SK-MEL-5 (cell line): ENCODE results near the gene NUDCD2. TPM values are rescaled to one million over a fixed set of nuclear protein-coding genes. Genes with fewer than 3 reads are reported as not detected.
"Not testable (repeated sequence)": the region's sequence is repeated elsewhere in the genome, so short reads cannot be mapped to it uniquely, and the experiment has no call there.

Experiments used
- DNase-seq: peaks from one replicate; pipeline ENCODE4 v3.0.0-alpha.2; 2016; ENCODE audit warnings: low read depth, low spot score
- in situ Hi-C: cut with HindIII; loops from 2 replicates; pipeline ENCODE4 v1.10.0; 2016; ENCODE audit warnings: low sequenced_read_pairs, high pct_unique_total_duplicates, low pct_unique_long_range_greater_than_20kb
- total RNA-seq: library from RNA; depleted of rRNA; stranded (reverse); fragments of >200 nt; shearing (Covaris generic); gene quantifications from 2 replicates; pipeline ENCODE4 v1.2.3, GENCODE V29; 2014

The NUDCD2 gene
- total RNA-seq, 1 experiment from 2014 or later, result 6.1 TPM

DNA sequence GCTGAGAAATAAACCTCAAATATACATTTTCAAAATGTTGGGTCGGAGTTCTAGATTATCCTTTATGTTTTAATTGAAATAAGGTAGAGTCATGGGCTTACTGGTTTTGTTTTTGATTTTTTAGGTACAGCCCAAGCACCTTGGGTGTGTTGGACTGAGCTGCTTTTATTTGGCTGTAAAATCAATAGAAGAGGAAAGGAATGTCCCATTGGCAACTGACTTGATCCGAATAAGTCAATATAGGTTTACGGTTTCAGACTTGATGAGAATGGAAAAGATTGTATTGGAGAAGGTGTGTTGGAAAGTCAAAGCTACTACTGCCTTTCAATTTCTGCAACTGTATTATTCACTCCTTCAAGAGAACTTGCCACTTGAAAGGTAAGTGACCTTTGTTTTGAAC is 18.9 kb downstream of the NUDCD2 start:
- no peak for DNase-seq
- in situ Hi-C loops, result no loop called here

DNA sequence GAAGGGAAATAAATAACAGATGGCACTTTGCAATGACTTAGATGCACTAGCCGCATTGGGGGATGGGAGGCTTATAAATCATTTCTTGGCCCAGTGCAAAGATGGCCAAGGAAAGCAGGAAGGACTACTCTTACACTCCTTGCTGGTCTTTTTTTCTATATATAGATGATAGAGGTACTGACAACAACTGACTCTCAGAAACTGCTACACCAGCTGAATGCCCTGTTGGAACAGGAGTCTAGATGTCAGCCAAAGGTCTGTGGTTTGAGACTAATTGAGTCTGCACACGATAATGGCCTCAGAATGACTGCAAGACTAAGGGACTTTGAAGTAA is 20.8 kb downstream of the NUDCD2 start:
- in situ Hi-C loops, result no loop called here
- DNase-seq, result peak; percentile 19

DNA sequence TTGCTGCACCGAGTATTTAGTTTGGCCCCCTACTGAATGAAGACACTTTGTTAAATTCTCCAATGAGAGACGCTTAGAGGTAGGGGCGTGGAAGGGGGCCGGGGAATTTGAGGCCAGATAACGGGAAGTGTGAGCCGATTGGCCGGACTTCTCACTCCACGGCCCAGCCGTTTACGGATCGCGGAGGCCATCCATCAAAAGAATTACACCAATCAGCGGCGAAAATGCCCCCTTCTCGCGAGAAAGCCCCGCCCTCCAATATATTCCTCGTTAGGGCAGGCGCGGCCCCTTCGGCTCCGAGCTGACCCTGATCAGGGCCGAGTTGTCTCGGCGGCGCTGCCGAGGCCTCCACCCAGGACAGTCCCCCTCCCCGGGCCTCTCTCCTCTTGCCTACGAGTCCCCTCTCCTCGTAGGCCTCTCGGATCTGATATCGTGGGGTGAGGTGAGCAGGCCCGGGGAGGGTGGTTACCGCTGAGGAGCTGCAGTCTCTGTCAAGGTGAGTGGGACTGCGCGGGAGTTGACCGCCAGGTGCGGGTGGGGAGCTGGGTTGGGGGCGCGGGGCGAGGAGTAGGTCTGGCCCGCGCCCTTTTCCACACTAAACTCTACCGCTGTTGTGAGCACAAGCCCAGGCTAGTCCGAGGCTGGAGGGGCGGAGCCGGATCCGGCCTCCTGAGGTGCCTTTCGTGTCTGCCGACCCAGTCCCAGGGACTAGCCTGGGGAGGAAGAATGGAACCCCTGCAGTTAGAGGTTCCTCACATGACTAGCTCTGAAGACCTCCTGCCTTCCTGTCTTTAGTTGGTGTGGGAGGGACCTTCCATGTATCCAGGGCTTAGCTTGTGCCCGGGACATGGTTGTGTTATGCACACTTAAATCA is 22.4 kb downstream of the NUDCD2 start, which contains the start of gene CCNG1:
Gene CCNG1, plus strand, starts transcription at position 287 of the 874 bp plus-strand sequence. CDS start 1,662 bp downstream, outside the sequence.
- in situ Hi-C loops, result no loop called here
- DNase-seq, result peak; percentile 97

GRCh38 chr5:163437011-163437308 is 22.9 kb downstream of the NUDCD2 start:
- DNase-seq, result no peak
- in situ Hi-C loops, result no loop called here

DNA sequence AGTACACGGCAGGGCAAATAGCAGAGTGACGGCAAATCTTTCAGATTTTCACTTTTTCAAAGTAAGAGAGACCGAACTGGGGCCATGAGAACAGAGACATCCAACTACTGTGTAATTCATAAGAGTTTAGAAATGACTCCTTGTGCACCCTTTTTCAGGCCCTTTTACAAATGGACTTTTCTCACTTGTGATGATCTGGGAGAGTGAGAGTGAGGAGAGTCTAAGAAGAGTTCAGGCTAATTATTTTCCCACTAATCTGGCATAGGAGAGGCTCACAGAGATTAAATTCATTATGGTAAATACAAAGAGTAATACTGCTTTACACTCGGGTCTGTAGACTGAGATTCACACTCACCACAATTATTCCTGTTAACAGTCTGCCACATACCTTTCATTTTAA is 23.4 kb downstream of the NUDCD2 start:
- DNase-seq, result no peak
- in situ Hi-C loops, result no loop called here

- no peak for DNase-seq
- in situ Hi-C loops, result no loop called here
Measured at GRCh38 chr5:163434401-163434866, 25.5 kb downstream of the NUDCD2 start.

GRCh38 chr5:163433271-163433670 is 26.6 kb downstream of the NUDCD2 start:
- in situ Hi-C loops, result no loop called here
- DNase-seq, result peak; percentile 4

GRCh38 chr5:163432544-163432943 is 27.4 kb downstream of the NUDCD2 start:
- no peak for DNase-seq
- in situ Hi-C loops, result no loop called here

DNA sequence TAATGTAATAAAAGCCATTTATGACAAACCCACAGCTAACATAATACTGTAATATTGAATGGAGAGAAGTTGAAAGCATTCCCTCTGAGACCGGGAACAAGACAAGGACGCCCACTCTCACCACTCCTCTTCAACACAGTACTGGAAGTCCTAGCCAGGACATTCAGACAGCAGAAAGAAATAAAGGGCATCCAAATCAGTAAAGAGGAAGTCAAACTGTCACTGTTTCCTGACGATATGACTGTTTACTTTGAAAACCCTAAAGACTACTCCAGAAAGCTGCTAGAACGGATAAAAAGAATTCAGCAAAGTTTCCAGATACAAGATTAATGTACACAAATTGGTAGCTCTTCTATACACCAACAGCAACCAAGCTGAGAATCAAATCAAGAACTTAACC is 33.8 kb downstream of the NUDCD2 start:
- in situ Hi-C loops, DNase-seq: not testable (repeated sequence)

GRCh38 chr5:163424836-163425235 is 35.1 kb downstream of the NUDCD2 start:
- in situ Hi-C loops, result no loop called here
- DNase-seq, result no peak

GRCh38 chr5:163415673-163416072 is 44.2 kb downstream of the NUDCD2 start:
- DNase-seq, in situ Hi-C loops: not testable (repeated sequence)

GRCh38 chr5:163410505-163410904 is 49.4 kb downstream of the NUDCD2 start:
- in situ Hi-C loops, result no loop called here
- no peak for DNase-seq

DNA sequence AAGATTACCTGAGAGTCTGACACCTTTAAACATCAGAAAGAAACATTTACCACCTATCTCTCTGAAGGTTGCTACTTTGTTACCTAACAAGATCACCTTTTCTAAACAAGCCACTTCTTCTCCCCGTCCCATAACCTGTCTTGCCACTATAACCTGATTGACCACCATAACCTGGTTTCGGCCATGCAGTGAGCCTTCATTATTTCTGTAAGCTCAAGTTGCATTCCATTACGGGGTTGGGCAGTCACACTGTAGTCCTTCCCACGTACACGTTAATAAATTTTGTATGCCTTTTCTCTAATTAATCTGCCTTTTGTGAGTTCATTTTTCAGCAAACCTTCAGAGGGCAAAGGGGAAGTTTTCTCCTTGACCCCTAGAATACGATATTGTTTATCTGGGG is 50.5 kb downstream of the NUDCD2 start:
- in situ Hi-C loops, result no loop called here
- no peak for DNase-seq

DNA sequence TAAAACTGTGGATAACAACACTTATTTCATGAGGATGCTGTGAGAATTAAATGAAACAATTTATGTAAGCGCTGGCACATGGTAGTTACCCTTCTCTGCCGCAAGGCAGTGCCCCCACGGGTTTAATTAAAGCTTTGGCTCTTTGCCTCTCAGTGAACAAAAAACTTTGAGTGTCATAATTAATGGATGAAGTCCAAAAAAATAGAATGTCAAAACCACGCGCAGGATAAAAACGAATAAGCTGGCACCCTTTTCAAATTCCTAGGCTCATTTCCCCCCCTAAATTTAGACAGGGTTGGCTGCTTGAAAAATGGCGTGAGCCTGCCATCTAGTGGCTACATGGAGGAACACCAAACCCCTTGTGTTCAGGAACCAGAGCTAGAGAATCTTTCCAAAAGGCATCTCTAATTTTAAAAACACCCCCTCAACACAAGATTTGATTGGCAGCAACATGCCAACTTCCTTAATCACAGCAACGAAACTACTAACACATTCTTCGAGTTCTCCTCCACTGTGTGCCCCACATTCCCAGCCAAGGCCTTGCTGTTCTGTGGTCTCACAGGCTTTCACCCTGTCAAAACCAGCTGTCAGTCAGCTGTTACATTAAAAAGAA is 51.5 kb downstream of the NUDCD2 start:
- in situ Hi-C loops, result no loop called here
- peak; percentile 64 for DNase-seq

DNA sequence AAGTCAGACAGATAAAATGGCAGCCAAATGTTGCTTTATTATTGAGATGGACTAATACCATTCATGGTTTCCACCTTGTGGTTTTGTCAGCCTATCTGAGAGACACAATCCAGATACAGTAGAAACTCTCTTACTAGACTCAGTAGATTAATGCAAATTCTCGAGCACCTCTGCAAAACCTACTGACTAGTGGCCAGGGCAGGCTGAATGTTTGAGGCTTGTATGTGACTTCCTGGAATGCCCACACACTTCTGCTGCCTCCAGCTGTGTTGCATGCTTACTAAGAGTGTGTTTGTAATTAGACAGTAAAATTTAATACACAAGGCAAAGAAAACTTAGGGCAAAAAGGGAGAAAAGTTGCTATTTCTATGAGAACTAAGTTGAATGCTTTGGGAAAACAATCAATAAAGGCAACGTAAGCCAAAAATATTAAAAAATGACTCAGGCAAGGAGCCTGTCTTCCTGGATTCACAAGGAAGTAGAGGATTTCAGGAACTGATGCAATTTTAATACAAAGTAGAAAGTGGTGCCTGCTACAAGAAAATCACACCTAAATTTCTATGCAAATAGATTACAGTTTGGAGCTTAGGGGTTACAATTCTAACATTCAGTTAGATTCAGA is 52.8 kb downstream of the NUDCD2 start:
- peak; percentile 4 for DNase-seq
- in situ Hi-C loops, result no loop called here

GRCh38 chr5:163404364-163405173 is 55.3 kb downstream of the NUDCD2 start:
- no peak for DNase-seq
- in situ Hi-C loops, result no loop called here

- no peak for DNase-seq
- in situ Hi-C loops, result no loop called here
Measured at GRCh38 chr5:163402007-163402406, 57.9 kb downstream of the NUDCD2 start.

GRCh38 chr5:163401271-163401670 is 58.6 kb downstream of the NUDCD2 start:
- no peak for DNase-seq
- in situ Hi-C loops, result no loop called here
